Measurements from ENCODE around the gene MLKL. TPM values are rescaled to one million over a fixed set of nuclear protein-coding genes. Genes with fewer than 3 reads are reported as not detected.
"Not testable (repeated sequence)": the region's sequence is repeated elsewhere in the genome, so short reads cannot be mapped to it uniquely, and the experiment has no call there.

MLKL gene
- total and polyA plus RNA-seq, 8 donors, result 3.6 to 12.4 (median 7.0) TPM

DNA sequence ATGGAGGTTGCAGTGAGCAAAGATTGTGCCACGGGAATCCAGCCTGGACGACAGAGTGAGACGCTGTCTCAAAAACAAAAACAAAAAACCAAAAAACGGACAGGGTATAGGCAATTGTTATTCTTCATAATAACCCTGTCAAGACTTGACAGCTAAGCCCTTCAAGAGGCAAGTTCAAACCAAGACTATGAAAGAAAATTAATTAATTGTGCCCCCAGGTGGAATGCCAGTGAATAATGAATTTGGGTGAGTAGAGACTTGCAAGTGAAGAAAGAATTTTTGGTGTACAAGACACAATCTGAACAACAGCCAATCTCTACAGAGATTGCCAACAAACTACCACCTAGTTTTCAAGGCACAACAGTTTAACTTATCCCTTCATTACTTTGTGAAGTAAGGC is 40.3 kb downstream of the MLKL start:
- DNase-seq (no peak), FAIRE-seq (no peak), ATAC-seq (no peak)
- Histone ChIP-seq H3K4me3 (no peak overlapping the region), H3K4me1 (peaks cover 0 to 6% (median 0%) of the 10 kb centered on the region in 3 donors), H3K36me3 (peaks cover 0 to 19% (median 0%) of the 10 kb centered on the region in 3 donors), H3K9me3 (no peaks in the 10 kb centered on the region), H3K27me3 (no peaks in the 10 kb centered on the region), H3K27ac (no peak overlapping the region)
- 85 to 90% methylated on average over 4 of the region's 4 CpGs for WGBS, 2 donors
- TF ChIP-seq CTCF (IDR thresholded peaks at IDR 0.05), result no peak
- intact Hi-C loops (cut with DNase I), result no loop called here

DNA sequence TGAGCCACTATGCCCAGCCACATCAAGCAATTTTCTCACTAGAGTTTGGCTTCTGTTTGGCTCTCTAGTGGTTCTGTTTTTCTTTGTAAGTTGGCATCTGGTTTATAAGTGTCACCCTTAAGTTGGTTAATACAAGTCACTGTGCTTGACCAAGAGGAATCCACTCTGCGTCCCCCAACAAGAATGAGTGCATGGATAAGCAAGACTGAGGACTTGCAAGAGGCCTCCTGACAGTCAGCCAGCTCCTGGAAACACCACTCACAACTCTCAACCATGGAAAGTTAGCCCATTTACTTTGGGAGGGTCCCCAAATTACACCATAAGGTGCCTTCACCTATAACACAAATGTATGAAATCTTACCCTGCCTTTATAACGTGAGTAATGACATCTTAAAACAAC is 41.6 kb downstream of the MLKL start:
- Histone ChIP-seq H3K27me3 (no peaks in the 10 kb centered on the region), H3K4me3 (no peak overlapping the region), H3K36me3 (peaks cover 0 to 19% (median 0%) of the 10 kb centered on the region in 3 donors), H3K9me3 (no peaks in the 10 kb centered on the region), H3K27ac (no peak overlapping the region), H3K4me1 (peaks cover 0 to 6% (median 0%) of the 10 kb centered on the region in 3 donors)
- DNase-seq (no peak), FAIRE-seq (no peak), ATAC-seq (no peak)
- intact Hi-C loops (cut with DNase I), result no loop called here
- WGBS, 2 donors, result 84 to 87% methylated on average over 2 of the region's 2 CpGs
- TF ChIP-seq CTCF (IDR thresholded peaks at IDR 0.05), result no peak

- H3K9me3 ChIP-seq, result no peaks in the 10 kb centered on the region
- no peak for DNase-seq
- peaks cover 0 to 6% (median 0%) of the 10 kb centered on the region in 3 donors for H3K4me1 ChIP-seq
- no peak overlapping the region for H3K27ac ChIP-seq
- intact Hi-C loops (cut with DNase I), result no loop called here
- FAIRE-seq, result no peak
- no peaks in the 10 kb centered on the region for H3K27me3 ChIP-seq
- no peak for TF ChIP-seq CTCF (IDR thresholded peaks at IDR 0.05)
- ATAC-seq, result peak in 3 of 4 donors; percentile 61 to 81 (median 74)
- 45 to 61% methylated on average over 5 of the region's 5 CpGs for WGBS, 2 donors
- H3K4me3 ChIP-seq, result no peak overlapping the region
- peaks cover 0 to 19% (median 0%) of the 10 kb centered on the region in 3 donors for H3K36me3 ChIP-seq
These were observed 42.6 kb downstream of the MLKL start for GRCh38 chr16:74657870-74658642.

GRCh38 chr16:74654536-74655050 is 46.1 kb downstream of the MLKL start:
- Histone ChIP-seq H3K9me3 (no peaks in the 10 kb centered on the region), H3K4me1 (peaks cover 0 to 6% (median 0%) of the 10 kb centered on the region in 3 donors), H3K27ac (no peak overlapping the region), H3K4me3 (no peak overlapping the region), H3K36me3 (peaks cover 0 to 5% (median 0%) of the 10 kb centered on the region in 3 donors), H3K27me3 (no peaks in the 10 kb centered on the region)
- FAIRE-seq, result no peak
- no peak for DNase-seq
- WGBS, 2 donors, result 82 to 85% methylated on average over 3 of the region's 3 CpGs
- ATAC-seq, result no peak
- intact Hi-C loops (cut with DNase I), result no loop called here
- no peak for TF ChIP-seq CTCF (IDR thresholded peaks at IDR 0.05)

DNA sequence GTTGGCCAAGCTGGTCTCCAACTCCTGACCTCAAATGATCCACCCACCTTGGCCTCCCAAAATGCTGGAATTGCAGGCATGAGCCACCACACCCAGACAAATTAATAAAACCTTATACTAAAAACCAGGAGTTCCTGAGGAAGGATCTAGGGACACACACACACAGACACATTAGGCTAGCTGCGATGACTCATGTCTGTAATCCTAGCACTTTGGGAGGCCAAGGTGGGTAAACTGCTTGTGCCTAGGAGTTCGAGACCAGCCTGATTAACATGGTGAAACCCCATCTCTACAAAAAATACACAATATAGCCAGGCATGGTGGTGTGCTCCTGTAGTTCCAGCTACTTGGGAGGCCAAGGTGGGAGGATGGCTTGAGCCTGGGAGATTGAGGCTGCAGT is 47.8 kb downstream of the MLKL start:
- H3K36me3 ChIP-seq; ATAC-seq; H3K9me3 ChIP-seq; H3K4me1 ChIP-seq; FAIRE-seq; H3K27me3 ChIP-seq; DNase-seq; intact Hi-C loops (cut with DNase I); H3K4me3 ChIP-seq; H3K27ac ChIP-seq: not testable (repeated sequence)
- 97% methylated on average over 2 of the region's 2 CpGs for WGBS, 2 donors

Data from pancreas (tissue), 10 donors.